Stimulated activated CD8-positive, alpha-beta memory T cell treated with anti-CD3 and anti-CD28 coated beads, Interleukin-4, amount 100 ng/mL, for 48 hours (primary cell): Measurements from ENCODE around the gene SHC1.
A peak's percentile ranks its signal among the peaks of the same experiment; 100 is the strongest.

Source experiments
- DNase-seq: peaks from one replicate; pipeline ENCODE4 v3.0.0-alpha.2; 2020

The SHC1 gene, protein sequence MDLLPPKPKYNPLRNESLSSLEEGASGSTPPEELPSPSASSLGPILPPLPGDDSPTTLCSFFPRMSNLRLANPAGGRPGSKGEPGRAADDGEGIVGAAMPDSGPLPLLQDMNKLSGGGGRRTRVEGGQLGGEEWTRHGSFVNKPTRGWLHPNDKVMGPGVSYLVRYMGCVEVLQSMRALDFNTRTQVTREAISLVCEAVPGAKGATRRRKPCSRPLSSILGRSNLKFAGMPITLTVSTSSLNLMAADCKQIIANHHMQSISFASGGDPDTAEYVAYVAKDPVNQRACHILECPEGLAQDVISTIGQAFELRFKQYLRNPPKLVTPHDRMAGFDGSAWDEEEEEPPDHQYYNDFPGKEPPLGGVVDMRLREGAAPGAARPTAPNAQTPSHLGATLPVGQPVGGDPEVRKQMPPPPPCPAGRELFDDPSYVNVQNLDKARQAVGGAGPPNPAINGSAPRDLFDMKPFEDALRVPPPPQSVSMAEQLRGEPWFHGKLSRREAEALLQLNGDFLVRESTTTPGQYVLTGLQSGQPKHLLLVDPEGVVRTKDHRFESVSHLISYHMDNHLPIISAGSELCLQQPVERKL

DNA sequence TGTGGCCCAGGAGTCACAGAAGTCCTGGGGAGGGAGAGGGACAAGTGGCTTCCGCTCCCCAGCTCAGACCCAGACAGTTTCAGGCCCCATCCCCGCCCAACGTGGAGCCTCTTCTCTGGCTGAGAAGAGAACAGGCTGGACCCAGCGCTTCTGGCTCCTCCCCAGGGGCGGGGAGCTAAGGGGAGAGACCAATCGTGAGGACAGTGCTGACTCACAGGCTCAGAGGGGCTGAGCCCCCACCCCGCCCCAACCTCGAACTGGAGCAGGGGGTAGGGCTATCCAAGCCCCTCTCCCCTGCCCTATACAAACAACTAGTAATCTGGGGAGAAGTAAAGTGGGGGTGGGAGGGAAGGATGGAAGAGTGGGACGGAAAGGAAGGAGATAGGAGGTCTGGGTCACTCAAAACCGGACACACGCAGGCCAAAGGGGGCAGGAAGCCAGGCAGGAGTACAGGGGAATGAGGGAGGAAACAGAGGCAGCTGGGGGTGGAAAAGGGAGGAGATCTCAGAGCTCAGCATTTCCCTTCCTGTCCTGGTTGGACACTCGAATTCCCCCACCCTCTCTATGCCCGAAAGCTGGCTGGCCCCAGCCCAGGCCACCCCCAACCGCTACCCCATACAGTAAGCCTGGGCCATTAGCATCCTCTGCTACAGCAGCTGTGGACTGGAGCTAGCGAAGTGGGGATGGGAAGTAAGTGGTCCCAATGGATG lies at the start of gene SHC1:
Gene SHC1, minus strand, starts transcription at position 117 of the 710 bp plus-strand sequence. CDS start 221 bp downstream, outside the sequence.
- DNase-seq: peak; percentile 70

DNA sequence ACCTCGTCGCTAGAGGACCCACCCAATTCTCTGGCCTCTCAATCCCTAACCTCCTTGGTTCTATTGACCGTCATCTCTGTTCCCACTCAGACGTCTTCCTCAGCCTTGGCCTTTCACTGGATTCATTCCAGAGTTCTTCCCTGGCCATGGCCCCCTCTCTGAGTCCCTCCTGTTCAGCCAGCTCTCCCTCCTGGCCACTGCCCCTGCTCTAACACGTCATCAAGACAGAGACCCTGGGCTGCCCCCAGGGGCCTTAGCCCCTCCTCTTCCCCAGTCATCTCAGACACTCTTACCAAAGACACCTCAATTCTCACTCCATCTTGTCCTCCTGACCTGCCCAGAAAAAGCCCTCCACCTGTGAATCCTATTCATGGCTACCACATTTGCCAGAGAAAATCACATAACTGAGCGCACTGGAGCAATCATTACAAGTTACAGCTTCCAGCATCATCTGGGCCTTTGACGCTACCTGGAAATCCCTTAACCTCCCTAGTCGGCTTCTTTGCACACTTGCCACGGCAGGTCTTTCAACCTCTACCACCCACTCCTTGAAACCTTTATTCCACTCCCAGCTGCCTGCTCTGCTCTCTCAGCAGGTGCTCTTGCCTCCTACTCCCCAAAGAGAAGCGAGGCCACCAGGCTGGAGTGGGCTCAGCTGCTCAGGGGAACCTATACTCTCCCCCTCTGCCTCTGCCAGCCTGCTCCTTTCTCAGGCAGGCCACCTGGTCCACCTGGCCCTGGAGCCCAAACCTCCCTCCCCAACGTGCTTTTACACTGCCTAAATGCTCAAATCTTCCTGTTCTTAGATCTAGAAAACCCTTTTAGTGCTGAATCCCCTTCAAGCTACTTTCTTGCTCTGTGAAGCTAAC lies 49.1 kb upstream of the SHC1 start:
- no peak for DNase-seq

DNA sequence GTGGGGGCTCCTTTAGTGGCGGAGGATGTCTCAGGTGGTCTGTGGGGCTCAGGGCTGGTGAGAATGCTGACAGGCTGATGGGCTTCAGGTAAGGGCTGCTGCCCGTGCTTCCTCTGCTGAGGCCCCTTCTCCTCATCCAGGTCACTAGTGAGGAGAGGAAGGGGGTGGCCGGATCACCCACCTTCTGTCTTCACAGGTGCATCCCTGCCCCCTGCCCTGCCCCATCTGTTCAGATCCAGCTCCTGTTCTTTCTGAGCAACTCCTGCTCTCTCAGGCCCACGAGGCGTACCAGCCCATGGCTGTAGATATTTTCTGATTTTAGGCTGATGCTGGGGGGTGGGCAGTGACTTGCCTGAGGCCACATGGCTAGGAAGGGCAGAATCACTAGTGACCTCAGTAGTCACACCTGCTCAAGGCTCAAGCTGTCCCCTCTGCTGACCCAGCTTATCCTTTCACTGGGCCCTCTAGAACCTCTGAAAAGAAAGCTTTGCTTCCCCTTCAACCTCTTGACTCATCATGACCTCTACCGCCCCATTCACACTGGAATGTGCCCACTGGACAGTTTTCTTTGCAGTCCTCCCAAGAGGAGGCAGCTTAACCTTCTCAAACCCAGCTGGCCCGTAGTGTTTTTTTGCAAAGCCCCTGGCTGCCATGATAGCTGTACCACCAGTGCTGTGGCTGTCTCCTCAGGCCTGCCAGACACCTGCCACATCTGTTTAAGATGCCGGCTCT lies 48.2 kb upstream of the SHC1 start:
- DNase-seq: no peak

DNA sequence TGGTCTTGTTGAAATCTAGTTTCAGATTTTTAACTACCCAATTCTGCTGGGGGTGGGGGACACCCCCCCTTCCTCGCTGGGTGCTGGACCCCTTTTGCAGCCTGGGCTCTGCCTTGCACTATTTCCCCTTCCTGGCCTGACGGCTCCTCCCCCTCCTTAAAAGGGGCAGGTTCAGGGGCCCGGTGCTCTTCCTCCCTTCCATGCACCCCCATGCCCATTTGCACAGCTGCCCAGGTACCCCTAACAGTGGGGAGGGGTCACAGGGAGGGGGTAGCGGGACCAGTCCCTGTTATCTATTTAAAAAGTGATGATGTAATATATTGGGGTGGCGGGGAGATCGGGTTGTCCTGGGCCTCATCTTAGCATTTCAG lies 47.4 kb upstream of the SHC1 start:
- no peak for DNase-seq

DNA sequence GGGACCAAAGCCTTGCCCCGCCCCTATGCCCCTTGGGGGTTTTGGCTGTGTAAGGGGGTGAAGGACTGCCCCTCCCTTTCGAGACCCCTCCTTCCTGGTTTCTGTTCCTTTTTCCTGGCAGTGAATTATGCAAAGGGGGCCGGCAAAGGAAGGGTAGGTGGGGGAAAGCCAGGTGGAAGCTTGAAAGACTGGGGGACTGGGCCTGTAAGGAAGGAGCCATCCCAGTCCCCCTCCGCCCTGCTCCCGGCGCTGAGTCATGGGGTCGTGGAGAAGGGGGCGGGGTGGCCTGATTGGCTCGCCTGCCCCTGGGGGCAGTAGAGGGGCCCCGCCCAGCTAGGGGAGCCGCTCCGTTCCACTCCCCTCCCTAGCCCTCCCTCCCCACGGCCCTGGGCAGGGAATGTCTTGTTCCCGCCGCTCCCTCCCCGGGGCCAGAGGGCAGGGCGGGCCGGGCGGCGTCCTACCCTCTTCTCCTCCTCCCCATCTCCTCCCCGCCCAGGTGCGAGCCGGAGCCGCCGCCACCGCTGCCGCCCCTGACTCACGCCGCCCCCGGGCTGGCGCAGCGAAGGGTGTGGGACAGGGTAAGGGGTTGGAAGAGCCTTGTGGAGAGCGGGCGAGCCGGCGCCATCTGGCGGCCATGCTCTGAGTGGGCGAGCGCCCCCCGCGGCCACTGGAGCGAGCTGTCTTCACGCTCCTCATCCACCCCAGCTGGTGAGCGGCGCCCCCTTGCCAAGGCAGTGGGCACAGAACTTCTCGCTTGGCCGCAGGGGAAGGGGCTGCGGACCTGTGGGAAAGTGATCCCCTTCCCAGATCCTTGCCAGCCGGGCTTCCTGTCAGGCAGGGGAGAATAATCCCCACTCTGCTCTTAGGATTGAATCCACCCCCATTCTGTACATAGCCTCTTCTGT lies 46.7 kb upstream of the SHC1 start:
- peak; percentile 93 for DNase-seq

DNA sequence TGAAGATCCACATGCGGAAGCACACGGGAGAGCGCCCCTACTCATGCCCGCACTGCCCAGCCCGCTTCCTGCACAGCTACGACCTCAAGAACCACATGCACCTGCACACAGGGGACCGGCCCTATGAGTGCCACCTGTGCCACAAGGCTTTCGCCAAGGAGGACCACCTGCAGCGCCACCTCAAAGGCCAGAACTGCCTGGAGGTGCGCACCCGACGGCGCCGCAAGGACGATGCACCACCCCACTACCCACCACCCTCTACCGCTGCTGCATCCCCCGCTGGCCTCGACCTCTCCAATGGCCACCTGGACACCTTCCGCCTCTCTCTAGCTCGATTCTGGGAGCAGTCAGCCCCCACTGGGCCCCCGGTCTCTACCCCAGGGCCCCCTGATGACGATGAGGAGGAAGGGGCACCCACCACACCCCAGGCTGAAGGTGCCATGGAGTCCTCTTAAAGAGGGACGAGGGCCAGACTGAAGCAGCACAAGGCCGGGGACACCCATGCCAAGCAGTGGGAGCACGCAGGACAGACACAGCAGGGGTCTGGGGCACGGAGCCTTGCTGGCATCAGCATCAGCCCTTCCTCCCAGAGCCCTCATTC lies 45.8 kb upstream of the SHC1 start:
- DNase-seq: no peak

DNA sequence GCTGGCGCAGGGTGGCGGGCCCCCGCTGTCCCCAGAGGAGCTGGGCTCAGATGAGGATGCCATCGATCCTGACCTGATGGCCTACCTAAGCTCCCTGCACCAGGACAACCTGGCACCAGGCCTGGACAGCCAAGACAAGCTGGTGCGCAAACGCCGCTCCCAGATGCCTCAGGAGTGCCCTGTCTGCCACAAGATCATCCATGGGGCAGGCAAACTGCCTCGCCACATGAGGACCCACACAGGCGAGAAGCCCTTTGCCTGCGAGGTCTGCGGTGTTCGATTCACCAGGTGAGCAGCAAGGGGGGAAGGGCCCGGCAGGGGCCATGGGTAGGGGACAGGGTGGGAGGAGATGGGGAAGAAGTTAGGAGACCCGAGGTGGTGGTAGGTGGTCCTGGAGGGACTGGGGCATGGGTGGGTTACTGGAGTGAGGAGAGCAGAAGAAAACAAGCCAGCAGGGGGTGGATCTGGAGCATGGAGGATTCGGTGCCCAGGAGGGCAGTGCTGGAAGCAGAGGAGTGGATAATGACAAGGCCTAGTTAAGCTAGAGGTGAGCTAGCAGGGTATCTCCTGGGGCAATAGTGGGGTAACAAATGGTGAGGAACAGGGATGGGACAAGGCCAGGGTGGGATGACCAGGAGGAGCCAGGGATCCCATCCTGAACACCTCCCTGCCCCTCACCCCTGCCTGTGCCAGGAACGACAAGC lies 45.1 kb upstream of the SHC1 start:
- DNase-seq: no peak

DNA sequence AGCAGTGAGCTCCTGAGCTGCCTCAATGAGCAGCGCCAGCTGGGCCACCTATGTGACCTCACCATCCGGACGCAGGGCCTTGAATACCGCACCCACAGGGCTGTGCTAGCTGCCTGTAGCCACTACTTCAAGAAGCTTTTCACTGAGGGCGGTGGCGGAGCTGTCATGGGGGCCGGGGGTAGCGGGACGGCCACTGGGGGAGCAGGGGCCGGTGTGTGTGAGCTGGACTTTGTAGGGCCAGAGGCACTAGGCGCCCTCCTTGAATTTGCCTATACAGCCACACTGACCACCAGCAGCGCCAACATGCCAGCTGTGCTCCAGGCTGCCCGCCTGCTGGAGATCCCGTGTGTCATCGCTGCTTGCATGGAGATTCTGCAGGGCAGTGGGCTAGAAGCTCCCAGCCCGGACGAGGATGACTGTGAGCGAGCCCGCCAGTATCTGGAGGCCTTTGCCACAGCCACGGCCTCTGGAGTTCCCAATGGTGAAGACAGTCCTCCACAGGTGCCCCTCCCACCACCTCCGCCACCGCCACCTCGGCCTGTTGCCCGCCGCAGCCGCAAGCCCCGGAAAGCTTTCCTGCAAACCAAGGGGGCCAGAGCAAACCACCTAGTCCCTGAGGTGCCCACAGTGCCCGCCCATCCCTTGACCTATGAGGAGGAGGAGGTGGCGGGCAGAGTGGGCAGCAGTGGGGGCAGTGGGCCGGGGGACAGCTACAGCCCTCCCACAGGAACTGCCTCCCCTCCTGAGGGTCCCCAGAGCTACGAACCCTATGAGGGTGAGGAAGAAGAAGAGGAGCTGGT lies 44.4 kb upstream of the SHC1 start:
- DNase-seq: no peak

DNA sequence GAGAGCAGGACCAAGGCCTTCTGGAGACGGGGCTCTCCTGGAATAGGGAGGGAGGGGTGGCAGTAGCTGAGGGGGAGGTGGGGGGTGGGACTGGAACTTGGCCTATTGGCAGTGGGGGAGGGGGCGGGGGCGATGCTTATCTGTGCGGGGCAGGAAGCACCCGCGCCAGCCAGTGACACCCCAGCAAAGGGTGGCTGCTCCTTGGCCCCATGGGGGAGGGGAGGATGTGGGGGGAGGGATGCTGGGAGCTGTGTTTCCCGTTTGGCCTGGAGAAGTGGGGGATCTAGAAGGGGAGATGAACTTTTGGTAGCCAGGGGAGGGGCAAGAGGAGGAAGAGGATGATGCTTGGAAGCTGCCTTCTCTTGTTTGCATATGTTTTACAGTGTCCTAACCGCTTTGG lies 43.1 kb upstream of the SHC1 start:
- DNase-seq: no peak

DNA sequence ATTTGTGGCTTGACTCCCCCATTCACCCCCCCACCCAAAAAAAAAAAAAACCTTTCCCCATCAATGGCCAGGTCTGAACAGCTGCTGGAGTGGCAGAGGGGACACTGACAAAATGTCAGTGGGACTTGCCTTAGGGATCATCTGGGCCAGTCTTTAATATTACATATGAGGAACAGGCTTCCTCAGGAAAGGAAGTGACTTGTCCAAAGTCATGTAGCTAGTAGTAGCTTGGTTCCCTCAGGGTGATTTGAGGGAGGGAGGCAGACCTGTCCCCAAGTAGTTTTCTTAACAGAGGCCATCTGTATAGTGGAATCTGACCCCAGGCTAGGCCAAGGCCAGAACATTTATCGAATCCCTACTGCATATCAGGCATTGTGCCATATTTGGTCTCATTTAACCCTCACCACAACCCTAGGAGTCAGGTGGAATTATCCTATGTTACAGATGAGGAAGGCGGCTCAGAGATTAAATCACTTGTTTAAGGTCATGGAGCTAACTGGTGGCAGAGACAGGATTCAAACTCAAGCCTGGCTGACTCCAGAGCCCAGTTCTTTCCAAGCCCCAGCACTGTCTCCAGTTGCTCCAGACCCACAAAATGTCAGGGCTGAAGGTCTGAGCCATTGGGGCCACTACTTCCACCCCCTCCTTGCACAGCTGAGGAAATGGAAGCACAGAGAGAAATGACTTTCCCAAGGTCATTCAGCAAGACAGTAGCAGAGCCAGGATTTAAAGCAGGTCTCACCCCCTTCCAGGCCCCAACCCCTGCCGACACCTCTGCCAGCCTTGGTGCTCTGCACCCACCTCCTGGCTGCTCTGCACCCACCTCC lies 42.4 kb upstream of the SHC1 start:
- DNase-seq: no peak

DNA sequence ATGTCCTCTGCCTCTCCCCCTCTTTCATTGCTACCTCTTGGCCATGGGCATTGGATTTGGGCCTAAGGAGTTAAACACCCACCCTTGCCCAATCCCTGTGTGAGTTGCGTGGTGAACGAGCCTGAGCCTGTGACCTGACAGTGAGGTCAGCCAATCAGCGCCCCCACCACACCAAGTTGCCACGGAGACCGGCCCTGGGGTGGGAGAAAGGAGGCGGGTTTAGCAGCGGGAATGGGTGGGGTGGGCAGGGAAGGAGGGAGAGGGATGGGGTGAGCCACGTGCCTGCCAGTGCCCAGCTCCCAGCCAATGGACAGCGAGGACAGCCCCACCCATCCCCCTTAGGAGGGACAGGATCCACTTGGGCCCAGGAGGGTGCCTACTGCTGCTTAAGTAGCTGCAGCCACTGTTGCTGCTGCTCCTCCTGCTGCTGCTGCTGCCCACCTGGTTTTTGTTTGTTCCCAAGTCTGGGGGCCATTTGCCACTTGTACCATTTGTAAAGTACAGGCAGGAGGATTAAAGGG lies 41.5 kb upstream of the SHC1 start:
- no peak for DNase-seq

DNA sequence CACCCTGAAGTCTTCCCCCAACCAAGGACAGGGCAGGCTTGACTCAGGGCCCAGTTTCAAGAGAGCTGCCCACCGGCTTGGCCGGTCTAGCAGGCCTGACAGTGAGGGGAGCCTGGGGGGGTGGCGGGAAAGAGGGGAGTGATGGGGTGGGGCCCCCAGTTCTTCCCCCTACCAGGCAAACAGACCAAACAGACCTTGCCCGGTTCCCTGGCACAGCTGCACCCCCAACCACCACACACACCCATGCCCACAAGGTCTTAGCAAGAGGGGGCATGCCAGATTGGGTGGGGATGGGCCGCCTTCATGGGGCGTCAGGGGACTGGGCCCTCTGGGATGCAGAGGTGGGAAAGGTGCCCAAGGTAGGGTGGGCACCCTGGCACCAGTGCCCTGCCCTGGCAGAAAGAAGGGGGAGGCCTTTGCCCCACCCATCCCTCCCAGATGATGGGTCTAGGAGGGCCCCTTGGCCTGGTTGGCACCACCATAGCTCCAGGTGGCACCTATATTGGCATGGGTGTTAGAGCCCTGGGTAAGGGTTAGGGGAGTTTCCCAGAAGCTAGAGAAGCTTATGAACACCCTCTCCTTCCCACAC lies 41.0 kb upstream of the SHC1 start:
- DNase-seq: no peak

DNA sequence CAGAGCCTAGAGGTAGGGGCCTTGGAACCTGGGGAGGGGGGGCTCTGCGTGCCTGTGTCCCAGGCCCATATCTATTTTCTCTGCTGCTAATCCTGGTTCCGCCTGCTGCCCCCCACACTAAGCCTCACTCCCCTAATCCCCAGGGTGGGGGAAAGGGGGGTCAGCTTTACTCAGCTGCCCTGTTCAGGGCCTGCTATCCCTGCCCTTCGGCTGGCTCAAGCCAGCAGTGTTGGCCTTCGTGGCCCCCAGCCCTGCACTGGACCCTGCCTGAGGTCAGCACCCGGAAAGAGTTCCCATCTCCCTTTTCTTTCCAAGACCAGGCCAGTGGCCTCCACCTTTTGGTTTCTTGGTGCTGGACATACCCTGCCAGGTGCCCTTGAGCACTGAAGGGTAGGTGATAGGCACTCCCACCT lies 40.5 kb upstream of the SHC1 start:
- no peak for DNase-seq

DNA sequence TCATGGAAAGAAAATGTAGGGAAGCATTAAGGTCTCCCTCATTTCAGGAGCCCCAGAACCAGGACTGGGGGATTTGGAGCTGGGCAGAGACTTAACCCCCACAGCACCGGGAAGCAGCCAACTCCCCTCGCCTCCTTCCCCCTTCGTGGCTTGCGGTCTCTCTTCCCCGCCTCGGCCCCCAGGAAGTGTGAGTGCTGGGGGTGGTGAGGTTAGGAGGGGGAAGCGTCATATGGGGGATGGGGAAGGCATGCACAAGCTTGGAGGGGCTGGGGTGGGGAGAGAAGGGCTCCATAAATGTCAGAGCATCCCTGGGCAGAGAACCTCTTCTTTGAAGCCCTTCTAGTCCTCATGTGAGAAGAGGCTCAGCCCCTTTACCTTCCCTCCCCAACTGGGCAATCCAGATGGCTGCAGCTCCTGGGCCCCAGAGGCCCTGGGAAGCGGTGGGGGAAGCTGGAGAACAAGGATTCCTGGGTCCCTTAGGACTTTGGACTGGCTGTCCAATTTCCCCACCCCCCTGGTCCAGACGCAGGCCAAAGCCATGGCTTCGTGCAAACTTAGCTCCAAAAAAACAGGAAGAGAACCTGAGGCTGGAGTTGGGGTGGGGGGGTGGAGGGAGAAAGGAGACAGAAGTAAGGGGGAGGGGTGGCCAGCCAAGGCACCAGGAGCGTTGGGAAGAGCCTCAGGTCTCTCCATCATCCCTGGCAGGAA lies 39.8 kb upstream of the SHC1 start:
- no peak for DNase-seq

DNA sequence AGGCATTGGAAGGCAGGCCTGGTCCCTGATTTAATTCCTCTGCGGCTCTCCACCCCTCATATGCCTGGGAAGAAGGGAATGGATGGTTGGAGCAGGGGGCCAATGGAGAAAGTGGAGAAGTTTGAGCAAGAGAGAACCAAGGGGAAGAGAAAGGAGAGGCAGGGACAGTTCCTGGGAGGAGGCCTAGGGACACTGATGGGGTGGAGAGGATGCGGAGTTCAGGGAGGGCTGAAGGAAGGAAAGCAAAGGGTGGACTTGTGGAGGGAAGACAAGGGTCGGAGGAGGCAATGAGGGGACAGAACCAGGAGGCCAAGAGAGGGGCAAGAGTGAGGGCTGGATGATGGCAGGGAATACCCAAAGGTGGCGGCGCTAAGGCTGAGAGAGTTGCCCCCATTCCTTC lies 39.2 kb upstream of the SHC1 start:
- no peak for DNase-seq

DNA sequence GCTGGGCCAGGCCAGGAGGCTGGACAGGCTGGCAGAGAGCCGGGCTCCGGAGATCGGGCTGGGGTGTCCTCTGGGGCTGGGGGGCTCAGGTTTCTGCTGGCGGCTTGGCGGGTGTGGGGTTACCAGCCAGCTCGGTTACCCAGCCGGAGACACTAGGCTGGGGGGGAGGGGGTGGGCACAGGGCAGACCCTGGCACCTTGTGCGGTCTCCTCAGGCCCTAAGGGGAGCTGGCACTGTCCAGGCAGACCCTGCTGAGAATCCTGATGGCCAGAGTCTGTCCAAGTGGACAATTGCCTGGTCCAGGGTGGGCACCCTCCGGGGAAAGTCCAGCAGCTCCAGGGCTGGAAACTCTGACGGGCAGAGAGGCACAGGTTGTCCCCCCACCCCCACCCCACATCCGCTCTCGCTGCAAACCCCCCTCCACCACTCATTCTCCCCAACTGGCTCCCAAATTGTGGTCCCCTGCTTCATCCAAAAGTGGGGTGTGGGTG lies 38.7 kb upstream of the SHC1 start:
- no peak for DNase-seq
